Keratinocyte (primary cell): ENCODE measurements around the gene TRAPPC6A. TPM values are rescaled to one million over a fixed set of nuclear protein-coding genes. Genes with fewer than 3 reads are reported as not detected.

Experiments
- DNase-seq: peaks from one replicate; pipeline ENCODE4 v3.0.0-alpha.2; 2011; ENCODE audit warnings: low read depth, missing footprints, low spot score
- FAIRE-seq: peaks from 2 replicates; lab custom pipeline; 2011; peaks lifted over from hg19 to GRCh38; lab: Jason Lieb, UNC
- H2AFZ ChIP-seq: 2 replicates; pipeline ENCODE4 v1.6.0; 2012; ENCODE audit warnings: low read length, control low read depth, inconsistent platforms; ENCODE audit not compliant: control insufficient read depth
- H3K27ac ChIP-seq: 2 replicates; pipeline ENCODE4 v1.5.1; 2011; ENCODE audit warnings: low read length; ENCODE audit not compliant: control insufficient read depth, insufficient read depth
- H3K27me3 ChIP-seq: 3 replicates; pipeline ENCODE4 v1.6.0; 2011; ENCODE audit warnings: low read length; ENCODE audit not compliant: control insufficient read depth, insufficient read depth; ENCODE audit errors: extremely low read depth
- H3K36me3 ChIP-seq, 2 experiments: 2 replicates in 1 of 2; 3 replicates in 1 of 2; pipeline ENCODE4 v1.5.1; 2011; ENCODE audit warnings: low read length in 2 of 2, mild to moderate bottlenecking in 1 of 2; ENCODE audit not compliant: control insufficient read depth in 2 of 2, insufficient read depth in 2 of 2; ENCODE audit errors: extremely low read depth in 1 of 2
- H3K4me1 ChIP-seq: 3 replicates; pipeline ENCODE4 v1.5.1; 2011; ENCODE audit warnings: low read length; ENCODE audit not compliant: control insufficient read depth, insufficient read depth; ENCODE audit errors: extremely low read depth
- H3K4me2 ChIP-seq: 3 replicates; pipeline ENCODE4 v1.6.0; 2011; ENCODE audit warnings: low read depth, low read length; ENCODE audit not compliant: control insufficient read depth, insufficient read depth; ENCODE audit errors: extremely low read depth
- H3K4me3 ChIP-seq, 3 experiments: fragments of 200-600 bp in 1 of 3; sonication (generic) in 1 of 3; 2 replicates in 2 of 3; 3 replicates in 1 of 3; pipeline ENCODE4 v1.5.1; 2011 to 2016; ENCODE audit warnings: low read length in 3 of 3, mild to moderate bottlenecking in 3 of 3, control low read depth in 2 of 3, inconsistent platforms in 1 of 3, low read depth in 1 of 3, mixed read lengths in 1 of 3, mixed run types in 1 of 3, moderate library complexity in 1 of 3; ENCODE audit not compliant: control insufficient read depth in 2 of 3, insufficient read depth in 2 of 3; ENCODE audit errors: extremely low read depth in 1 of 3
- H3K79me2 ChIP-seq: 2 replicates; pipeline ENCODE4 v1.6.0; 2012; ENCODE audit warnings: low read length; ENCODE audit not compliant: control insufficient read depth, insufficient read depth
- H3K9ac ChIP-seq: 3 replicates; pipeline ENCODE4 v1.6.0; 2011; ENCODE audit warnings: low read length; ENCODE audit not compliant: control insufficient read depth, insufficient read depth; ENCODE audit errors: extremely low read depth
- H3K9me1 ChIP-seq: 3 replicates; pipeline ENCODE4 v1.6.0; 2011; ENCODE audit warnings: low read length; ENCODE audit not compliant: control insufficient read depth, insufficient read depth; ENCODE audit errors: extremely low read depth
- H3K9me3 ChIP-seq: 2 replicates; pipeline ENCODE4 v1.5.1; 2012; ENCODE audit warnings: low read depth, low read length; ENCODE audit not compliant: control insufficient read depth
- H4K20me1 ChIP-seq: 3 replicates; pipeline ENCODE4 v1.6.0; 2011; ENCODE audit warnings: low read length; ENCODE audit not compliant: control insufficient read depth, insufficient read depth; ENCODE audit errors: extremely low read depth
- EZH2 ChIP-seq: IDR thresholded peaks from one replicate; pipeline ENCODE4 v1.6.1; 2012; ENCODE audit warnings: inconsistent platforms, mild to moderate bottlenecking, low read length, moderate library complexity
- dilution Hi-C: fragments of 300-500 bp; cut with MboI; formaldehyde crosslinking; loops from one replicate; pipeline ENCODE4 v1.7.0; 2020; ENCODE audit warnings: low sequenced_read_pairs; ENCODE audit not compliant: extremely low pct_ligation_motif_present
- polyA plus RNA-seq, 5 experiments: library from polyadenylated mRNA; depleted of rRNA in 3 of 5; stranded (reverse) in 3 of 5; stranded (forward) in 1 of 5; unstranded in 1 of 5; fragments of >200 nt; gene quantifications; 1 replicate in 1 of 5; 2 replicates in 3 of 5; 3 replicates in 1 of 5; pipeline versions ENCODE4 v1.2.1 to v1.2.3, GENCODE V29; 2011 to 2012; ENCODE audit warnings: missing spikeins in 2 of 5, low read depth in 1 of 5, low replicate concordance in 1 of 5
- TF ChIP-seq, protein P1 (sequence below), 3 experiments: IDR thresholded peaks in 1 of 3; conservative IDR thresholded peaks in 1 of 3; optimal IDR thresholded peaks in 1 of 3; 2 replicates in 2 of 3; 3 replicates in 1 of 3; pipeline versions ENCODE3 to v1.5.1; 2011; ENCODE audit warnings: low read length in 3 of 3, mild to moderate bottlenecking in 3 of 3, moderate library complexity in 2 of 3, control low read depth in 1 of 3, inconsistent platforms in 1 of 3; ENCODE audit not compliant: insufficient read depth in 2 of 3; ENCODE audit errors: extremely low read depth in 1 of 3

TRAPPC6A gene
- polyA plus RNA-seq, 1 donor (not counting 4 experiments of a cell fraction or from before 2014, with no cell fraction given) = 4.7 TPM

DNA sequence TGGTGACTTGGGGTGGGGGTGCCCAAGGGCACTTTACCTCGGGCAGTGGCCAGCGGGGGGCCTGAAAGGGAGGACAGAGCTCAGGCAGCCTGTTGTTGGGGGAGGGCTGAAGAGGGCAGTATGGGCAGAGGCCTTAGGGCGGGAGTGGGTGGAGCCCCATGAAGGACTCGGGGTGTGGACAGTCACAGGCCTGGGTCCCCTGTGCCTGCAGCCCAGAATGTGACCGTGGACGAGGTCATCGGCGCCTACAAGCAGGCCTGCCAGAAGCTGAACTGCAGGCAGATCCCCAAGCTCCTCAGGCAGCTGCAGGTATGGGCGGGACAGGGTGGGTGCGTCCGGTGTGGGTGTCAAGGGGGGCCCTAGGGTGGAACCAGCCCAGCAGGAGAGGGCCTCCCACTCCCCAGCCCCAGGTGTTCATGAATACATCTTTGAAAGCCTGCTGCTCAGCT, 39.7 kb downstream of the TRAPPC6A start:
- TF ChIP-seq EZH2 = no peak
- TF ChIP-seq, protein P1, sequence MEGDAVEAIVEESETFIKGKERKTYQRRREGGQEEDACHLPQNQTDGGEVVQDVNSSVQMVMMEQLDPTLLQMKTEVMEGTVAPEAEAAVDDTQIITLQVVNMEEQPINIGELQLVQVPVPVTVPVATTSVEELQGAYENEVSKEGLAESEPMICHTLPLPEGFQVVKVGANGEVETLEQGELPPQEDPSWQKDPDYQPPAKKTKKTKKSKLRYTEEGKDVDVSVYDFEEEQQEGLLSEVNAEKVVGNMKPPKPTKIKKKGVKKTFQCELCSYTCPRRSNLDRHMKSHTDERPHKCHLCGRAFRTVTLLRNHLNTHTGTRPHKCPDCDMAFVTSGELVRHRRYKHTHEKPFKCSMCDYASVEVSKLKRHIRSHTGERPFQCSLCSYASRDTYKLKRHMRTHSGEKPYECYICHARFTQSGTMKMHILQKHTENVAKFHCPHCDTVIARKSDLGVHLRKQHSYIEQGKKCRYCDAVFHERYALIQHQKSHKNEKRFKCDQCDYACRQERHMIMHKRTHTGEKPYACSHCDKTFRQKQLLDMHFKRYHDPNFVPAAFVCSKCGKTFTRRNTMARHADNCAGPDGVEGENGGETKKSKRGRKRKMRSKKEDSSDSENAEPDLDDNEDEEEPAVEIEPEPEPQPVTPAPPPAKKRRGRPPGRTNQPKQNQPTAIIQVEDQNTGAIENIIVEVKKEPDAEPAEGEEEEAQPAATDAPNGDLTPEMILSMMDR (optimal IDR thresholded peaks at IDR 0.05 in 1 of 3, IDR thresholded peaks at IDR 0.05 in 1 of 3, conservative IDR thresholded peaks at IDR 0.05 in 1 of 3; ENCODE audit: extremely low read depth in 1 of 3, insufficient read depth in 2 of 3, low read length in 3 of 3) = no peak
- Histone ChIP-seq H3K79me2 (peaks cover 19% of the 10 kb centered on the region), H3K27ac (no peak overlapping the region), H3K4me1 (no peaks in the 10 kb centered on the region), H3K9me1 (peaks cover 3% of the 10 kb centered on the region), H3K27me3 (no peaks in the 10 kb centered on the region), H3K4me3 (no peak overlapping the region), H3K36me3 (peaks cover 11 to 12% of the 10 kb centered on the region in 2 experiments), H2AFZ (no peak overlapping the region), H3K9me3 (no peaks in the 10 kb centered on the region), H3K4me2 (no peak overlapping the region), H3K9ac (no peak overlapping the region), H4K20me1 (no peaks in the 10 kb centered on the region)
- no peak for DNase-seq
- dilution Hi-C loops = no loop called here
- FAIRE-seq = no peak

DNA sequence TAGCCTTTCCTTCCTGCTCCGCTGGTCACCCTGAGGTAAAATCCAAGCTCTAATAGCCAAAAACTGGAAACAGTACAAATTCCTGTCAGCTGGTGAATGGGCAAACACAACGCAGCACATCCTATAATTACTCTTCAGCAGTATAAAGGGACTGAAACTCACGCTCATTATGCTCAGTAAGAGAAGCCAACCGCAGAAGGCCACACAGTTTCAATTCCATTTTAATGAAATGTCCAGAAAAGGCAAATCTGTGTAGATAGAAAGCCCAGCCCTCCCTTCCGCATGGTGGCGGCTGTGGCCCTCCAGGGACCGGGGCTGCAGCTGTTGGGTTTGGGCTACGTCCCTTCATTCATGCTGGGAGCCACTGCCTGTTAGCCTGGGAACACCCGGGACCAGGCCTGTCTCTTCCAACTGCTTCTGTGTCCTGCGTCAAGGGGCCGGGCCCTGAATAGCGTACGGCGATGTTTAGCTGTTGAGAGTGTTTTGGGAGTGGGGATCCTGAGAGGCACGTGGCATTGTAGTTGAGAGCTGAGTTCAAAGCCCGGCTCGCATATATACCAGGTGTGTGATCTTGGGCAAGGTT, 40.8 kb downstream of the TRAPPC6A start:
- H3K27ac ChIP-seq = no peak overlapping the region
- dilution Hi-C loops = no loop called here
- no peaks in the 10 kb centered on the region for H3K9me3 ChIP-seq
- peaks cover 9 to 10% of the 10 kb centered on the region in 2 experiments for H3K36me3 ChIP-seq
- H3K4me2 ChIP-seq = no peak overlapping the region
- no peaks in the 10 kb centered on the region for H3K27me3 ChIP-seq
- no peak overlapping the region for H3K4me3 ChIP-seq
- H3K79me2 ChIP-seq = peaks cover 19% of the 10 kb centered on the region
- peaks cover 3% of the 10 kb centered on the region for H3K9me1 ChIP-seq
- FAIRE-seq (no peak), DNase-seq (no peak)
- TF ChIP-seq EZH2 = no peak
- TF ChIP-seq, protein P1 (optimal IDR thresholded peaks at IDR 0.05 in 1 of 3, IDR thresholded peaks at IDR 0.05 in 1 of 3, conservative IDR thresholded peaks at IDR 0.05 in 1 of 3; ENCODE audit: extremely low read depth in 1 of 3, insufficient read depth in 2 of 3, low read length in 3 of 3) = no peak
- H3K4me1 ChIP-seq = no peaks in the 10 kb centered on the region
- H2AFZ ChIP-seq = no peak overlapping the region
- H3K9ac ChIP-seq = no peak overlapping the region
- H4K20me1 ChIP-seq = no peaks in the 10 kb centered on the region
